Spleen (tissue), 7 donors: ENCODE measurements around the gene DPYSL5.

Experiments used
- CTCF ChIP-seq, 11 experiments: fragments of 200-600 bp in 7 of 11; fragments of 450-650 bp in 4 of 11; sonication (generic) in 4 of 11; IDR thresholded peaks in 8 of 11; conservative IDR thresholded peaks in 3 of 11; 1 replicate in 7 of 11; 2 replicates in 4 of 11; pipeline versions ENCODE4 v1.4.0 to v1.8.0; 2016 to 2021; ENCODE audit warnings: antibody characterized with exemption in 11 of 11, inconsistent platforms in 4 of 11, mild to moderate bottlenecking in 1 of 11
- POLR2A ChIP-seq, 3 donors: fragments of 450-650 bp; IDR thresholded peaks; one replicate each; pipeline ENCODE4 v1.5.1; 2017; ENCODE audit warnings: antibody characterized with exemption in 3 of 3, mild to moderate bottlenecking in 1 of 3
- POLR2AphosphoS5 ChIP-seq, 3 donors: sonication (generic); formaldehyde crosslinking; IDR thresholded peaks; one replicate each; pipeline ENCODE4 v1.5.1; 2017; ENCODE audit warnings: antibody characterized with exemption in 3 of 3
- donor health status: DM: no; HTN: no; CAD: no; lungs with moderate emphysema.
- donor health status: DM: no; HTN: no; CAD: no.
- donor health status: DM: no; HTN: no; CAD: no.

DNA sequence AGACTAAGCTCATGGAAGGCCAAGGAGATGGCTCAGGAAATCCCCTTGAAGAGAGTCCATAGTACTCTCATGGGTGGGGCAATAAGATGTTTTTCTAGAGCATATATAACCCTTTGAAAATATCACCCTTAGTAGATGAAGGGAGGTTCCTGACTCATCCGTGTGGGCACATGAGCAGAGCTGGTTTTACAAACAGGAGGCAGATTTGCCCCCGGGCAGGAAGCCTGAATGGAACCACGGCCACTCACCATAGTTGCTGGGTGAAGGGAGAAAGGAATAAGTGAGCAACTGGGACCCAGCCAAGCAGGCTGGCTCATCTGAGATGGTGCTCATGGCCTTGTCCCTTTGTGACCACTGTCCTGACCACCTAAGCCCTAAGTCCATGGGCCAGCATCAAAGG lies 93.6 kb downstream of the DPYSL5 start:
- TF ChIP-seq CTCF (IDR thresholded peaks at IDR 0.05 in 8 of 11, conservative IDR thresholded peaks at IDR 0.05 in 3 of 11) (no peak), POLR2A (IDR thresholded peaks at IDR 0.05) (no peak), POLR2AphosphoS5 (IDR thresholded peaks at IDR 0.05) (no peak)
